A549 (cell line): ENCODE measurements around the gene RFLNA. TPM values are rescaled to one million over a fixed set of nuclear protein-coding genes. Genes with fewer than 3 reads are reported as not detected.
A peak's percentile ranks its signal among the peaks of the same experiment; 100 is the strongest.

Source experiments
- ATAC-seq, 2 experiments: fragments of 200-7000 bp in 1 of 2; fragments of >200 bp in 1 of 2; cut with Nextera tagmentation in 1 of 2; cut with Tn5 transposase in 1 of 2; 3 replicates each; pipeline versions ENCODE4 v1.8.0 to v1.9.1; 2018 to 2020; ENCODE audit warnings: mild to moderate bottlenecking in 1 of 2, moderate library complexity in 1 of 2
- CTCF ChIA-PET: fragments of 300-600 bp; sonication (Branson Sonifier 250); formaldehyde crosslinking; extraction: SDS; loops from one replicate; lab custom pipeline; 2021; ENCODE audit warnings: antibody characterized with exemption, inconsistent platforms; lab: Yijun Ruan, JAX
- POLR2A ChIA-PET: fragments of 350-600 bp; formaldehyde crosslinking; extraction: SDS; loops from one replicate; lab custom pipeline; 2021; ENCODE audit warnings: antibody characterized with exemption, inconsistent platforms; lab: Yijun Ruan, JAX
- DNase-seq, 2 experiments: peaks; one replicate each; pipeline versions ENCODE4 v3.0.0 to v3.0.0-alpha.2; 2011 to 2016; ENCODE audit warnings: low read depth in 1 of 2, low spot score in 1 of 2
- FAIRE-seq: peaks from 2 replicates; lab custom pipeline; 2011; peaks lifted over from hg19 to GRCh38; lab: Jason Lieb, UNC
- H3K27ac ChIP-seq, 2 experiments: fragments of >200 bp; sonication (Bioruptor Twin); formaldehyde crosslinking; 3 replicates each; pipeline ENCODE4 v1.5.1; 2016 to 2017
- H3K4me1 ChIP-seq: fragments of >200 bp; sonication (Bioruptor Twin); formaldehyde crosslinking; 3 replicates; pipeline ENCODE4 v1.6.1; 2016
- H3K4me2 ChIP-seq: fragments of >200 bp; sonication (Bioruptor Twin); formaldehyde crosslinking; 3 replicates; pipeline ENCODE4 v1.6.1; 2016
- H3K4me3 ChIP-seq: fragments of >200 bp; sonication (Bioruptor Twin); formaldehyde crosslinking; 3 replicates; pipeline ENCODE4 v1.5.1; 2016
- H3K9me3 ChIP-seq: fragments of >200 bp; sonication (Bioruptor Twin); formaldehyde crosslinking; 3 replicates; pipeline ENCODE4 v1.6.1; 2016
- ATOH8 ChIP-seq: fragments of 250-450 bp; sonication (Bioruptor Pico); IDR thresholded peaks from 2 replicates; pipeline ENCODE4 v1.5.0; 2020; ENCODE audit warnings: low read depth, mild to moderate bottlenecking, moderate library complexity
- CTCF ChIP-seq: fragments of >200 bp; sonication (Bioruptor Twin); formaldehyde crosslinking; IDR thresholded peaks from 3 replicates; pipeline ENCODE4 v1.5.1; 2016
- ESRRA ChIP-seq: fragments of 150-350 bp; IDR thresholded peaks from 2 replicates; pipeline ENCODE4 v1.6.1; 2014; ENCODE audit warnings: mild to moderate bottlenecking, low read length, borderline replicate concordance
- GATA3 ChIP-seq: IDR thresholded peaks from 2 replicates; pipeline ENCODE4 v1.6.1; 2012; ENCODE audit warnings: borderline replicate concordance
- JUN ChIP-seq, 2 experiments: fragments of >200 bp; sonication (Bioruptor Twin); formaldehyde crosslinking; IDR thresholded peaks; 2 replicates in 1 of 2; 3 replicates in 1 of 2; pipeline ENCODE4 v1.6.1; 2016 to 2017
- MAFK ChIP-seq: fragments of 450-650 bp; IDR thresholded peaks from 2 replicates; pipeline ENCODE4 v1.6.1; 2014; ENCODE audit not compliant: partially characterized antibody
- PHF8 ChIP-seq: fragments of 200-600 bp; sonication (generic); IDR thresholded peaks from 2 replicates; pipeline ENCODE4 v1.6.1; 2016; ENCODE audit warnings: low read depth, mild to moderate bottlenecking, antibody characterized with exemption, moderate library complexity, borderline replicate concordance
- POLR2AphosphoS2 ChIP-seq: conservative IDR thresholded peaks from 2 replicates; pipeline ENCODE4 v1.6.1; 2012; ENCODE audit warnings: low read length, improper control_type of control experiment, inconsistent platforms
- RFX5 ChIP-seq: fragments of 450-650 bp; IDR thresholded peaks from 2 replicates; pipeline ENCODE4 v1.7.1; 2014; ENCODE audit warnings: antibody characterized with exemption, mild to moderate bottlenecking, moderate library complexity
- SREBF2 ChIP-seq: fragments of 450-650 bp; IDR thresholded peaks from 2 replicates; pipeline ENCODE4 v1.6.1; 2014; ENCODE audit warnings: mild to moderate bottlenecking, moderate library complexity
- TFCP2L1 ChIP-seq: fragments of 250-450 bp; sonication (Bioruptor Pico); IDR thresholded peaks from 2 replicates; pipeline ENCODE4 v1.5.0; 2021; ENCODE audit warnings: mild to moderate bottlenecking
- ZC3H11A ChIP-seq: fragments of 450-650 bp; IDR thresholded peaks from 2 replicates; pipeline ENCODE4 v1.6.1; 2014; ENCODE audit warnings: antibody characterized with exemption, mild to moderate bottlenecking
- WGBS: methylation state at CpG from one replicate; pipeline ENCODE4 v1.1.6; 2017; ENCODE audit errors: missing lambda C conversion rate; 5-methylcytosine and 5-hydroxymethylcytosine counted together
- polyA plus RNA-seq, 4 experiments: library from polyadenylated mRNA; depleted of rRNA in 3 of 4; stranded (reverse); fragments of >200 nt; fragmentation: RNase III in 1 of 4; extraction: RNeasy Plus Mini Kit Qiagen cat#74134 plus additional on column Dnase treatment in 1 of 4; gene quantifications; 2 replicates in 3 of 4; 3 replicates in 1 of 4; pipeline ENCODE4 v1.2.3, GENCODE V29; 2011 to 2017
- TF ChIP-seq, protein P1 (sequence below): IDR thresholded peaks from 2 replicates; pipeline ENCODE4 v1.6.1; 2012
- TF ChIP-seq, protein P2 (sequence below): fragments of 450-650 bp; IDR thresholded peaks from 2 replicates; pipeline ENCODE4 v1.6.1; 2014; ENCODE audit warnings: antibody characterized with exemption

The RFLNA gene
- polyA plus RNA-seq, 2 of the 4 experiments (the other 2 are of a cell fraction), result not detected

DNA sequence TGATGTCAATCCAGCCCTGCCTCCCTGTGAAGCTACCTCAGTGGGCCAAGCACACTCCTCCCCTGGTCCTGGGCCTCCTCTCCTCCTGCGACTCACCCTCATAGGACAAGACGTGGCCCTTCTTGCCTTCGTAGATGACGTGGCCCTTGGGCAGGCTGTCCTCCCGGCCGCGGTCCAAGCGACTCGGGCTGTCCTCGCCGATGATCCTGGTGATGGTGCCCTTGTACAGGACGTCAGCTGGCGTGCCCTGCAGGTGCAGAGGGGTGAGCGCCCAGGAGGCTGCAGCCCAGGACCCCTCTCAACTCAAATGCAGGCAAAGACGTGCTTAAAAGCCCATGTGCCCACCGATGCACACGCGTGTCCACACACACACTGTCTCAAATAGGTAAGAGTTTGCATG lies 55.6 kb downstream of the RFLNA start:
- FAIRE-seq (no peak), DNase-seq (no peak), ATAC-seq (no peak)
- no peak overlapping the region for H3K27ac ChIP-seq
- no peak overlapping the region for H3K4me3 ChIP-seq
- ChIA-PET POLR2A (no interaction called here), CTCF (interaction anchor here (0.7 to 2.7 kb wide), 8 partner anchors 10 to 421 kb away, joined by 3 to 11 read pairs (median 6); no protein-coding TSS in a partner anchor)
- no peak for TF ChIP-seq SREBF2
- TF ChIP-seq POLR2AphosphoS2, result 0 out of 2 replicates have a peak, but pooled peaks have one; percentile 61
- 0 out of 5 replicates have a peak, but pooled peaks of 1 of the 2 experiments have one; percentile 1 for TF ChIP-seq JUN (IDR thresholded peaks at IDR 0.05)
- 96% methylated on average over 18 of the region's 18 CpGs for WGBS
- no peaks in the 10 kb centered on the region for H3K9me3 ChIP-seq
- no peak overlapping the region for H3K4me2 ChIP-seq
- peaks cover 12% of the 10 kb centered on the region for H3K4me1 ChIP-seq

GRCh38 chr12:124351422-124351821 lies 56.5 kb downstream of the RFLNA start:
- ATAC-seq (no peak), FAIRE-seq (no peak)
- WGBS, result 88% methylated on average over 7 of the region's 7 CpGs
- H3K27ac ChIP-seq, result no peak overlapping the region
- TF ChIP-seq GATA3, result no peak
- TF ChIP-seq ATOH8, result no peak
- TF ChIP-seq JUN (IDR thresholded peaks at IDR 0.05), result peak in 1 of 2 experiments; percentile 8; a peak in 1 of 5 replicates
- TF ChIP-seq, all 56 proteins: peak for 1
- POLR2A ChIA-PET, result no interaction called here
- DNase-seq, result no peak
- Histone ChIP-seq H3K9me3 (no peaks in the 10 kb centered on the region), H3K4me3 (no peak overlapping the region), H3K4me2 (no peak overlapping the region), H3K4me1 (peaks cover 12% of the 10 kb centered on the region)
- CTCF ChIA-PET, result interaction anchor here (0.9 to 3.2 kb wide), 10 partner anchors 10 to 415 kb away, joined by 3 to 18 read pairs (median 6); no protein-coding TSS in a partner anchor

DNA sequence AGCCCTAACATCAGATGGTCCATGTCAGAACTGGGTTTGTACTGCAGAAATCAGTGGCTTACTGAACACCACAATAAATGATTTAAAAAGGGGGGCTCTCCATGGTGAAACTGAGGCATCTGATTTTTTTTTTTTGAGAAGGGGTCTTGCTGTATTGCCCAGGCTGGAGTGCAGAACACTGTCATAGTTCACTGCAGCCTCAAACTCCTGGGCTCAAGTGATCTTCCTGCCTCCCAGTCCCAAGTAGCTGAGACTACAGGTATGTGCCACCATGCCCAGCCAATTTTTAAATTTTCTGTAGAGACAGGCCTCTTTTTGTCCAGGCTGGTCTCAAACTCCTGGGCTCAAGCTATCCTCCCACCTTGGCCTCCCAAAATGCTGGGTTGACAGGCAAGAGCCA lies 57.4 kb downstream of the RFLNA start:
- DNase-seq (no peak), ATAC-seq (no peak), FAIRE-seq (no peak)
- Histone ChIP-seq H3K27ac (peak overlapping the region in 1 of 2 experiments; percentile 50; a peak in 4 of 6 replicates), H3K4me1 (peaks cover 12% of the 10 kb centered on the region), H3K4me3 (no peak overlapping the region), H3K4me2 (no peak overlapping the region), H3K9me3 (no peaks in the 10 kb centered on the region)
- CTCF ChIA-PET, result interaction anchor here (0.7 to 3.2 kb wide), 11 partner anchors 9 to 429 kb away, joined by 3 to 18 read pairs (median 5); no protein-coding TSS in a partner anchor
- TF ChIP-seq TFCP2L1, result no peak
- POLR2A ChIA-PET, result no interaction called here

GRCh38 chr12:124352839-124353238 lies 57.9 kb downstream of the RFLNA start:
- FAIRE-seq, result no peak
- CTCF ChIA-PET, result interaction anchor here (0.7 to 3.2 kb wide), 9 partner anchors 9 to 429 kb away, joined by 3 to 18 read pairs (median 6); no protein-coding TSS in a partner anchor

More at GRCh38 chr12:124352839-124353238, 57.9 kb downstream of the RFLNA start:
- DNase-seq (peak in 1 of 2 experiments; percentile 62), ATAC-seq (peak in 1 of 2 experiments; percentile 6; a peak in 2 of 6 replicates)
- Histone ChIP-seq H3K9me3 (no peaks in the 10 kb centered on the region), H3K4me2 (no peak overlapping the region), H3K4me3 (no peak overlapping the region), H3K27ac (peak overlapping the region; percentile 27 to 50; a peak in 4 of 6 replicates), H3K4me1 (peaks cover 12% of the 10 kb centered on the region)
- TF ChIP-seq CTCF (no peak), ESRRA (no peak), JUN (IDR thresholded peaks at IDR 0.05) (peak in 1 of 2 experiments; percentile 17; a peak in 1 of 5 replicates), MAFK (no peak), ZC3H11A (no peak), PHF8 (no peak), RFX5 (no peak)
- TF ChIP-seq, protein P1, sequence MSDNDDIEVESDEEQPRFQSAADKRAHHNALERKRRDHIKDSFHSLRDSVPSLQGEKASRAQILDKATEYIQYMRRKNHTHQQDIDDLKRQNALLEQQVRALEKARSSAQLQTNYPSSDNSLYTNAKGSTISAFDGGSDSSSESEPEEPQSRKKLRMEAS, result peak; percentile 62; the same call in 1 of the 2 replicates
- TF ChIP-seq, protein P2, sequence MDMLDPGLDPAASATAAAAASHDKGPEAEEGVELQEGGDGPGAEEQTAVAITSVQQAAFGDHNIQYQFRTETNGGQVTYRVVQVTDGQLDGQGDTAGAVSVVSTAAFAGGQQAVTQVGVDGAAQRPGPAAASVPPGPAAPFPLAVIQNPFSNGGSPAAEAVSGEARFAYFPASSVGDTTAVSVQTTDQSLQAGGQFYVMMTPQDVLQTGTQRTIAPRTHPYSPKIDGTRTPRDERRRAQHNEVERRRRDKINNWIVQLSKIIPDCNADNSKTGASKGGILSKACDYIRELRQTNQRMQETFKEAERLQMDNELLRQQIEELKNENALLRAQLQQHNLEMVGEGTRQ, result 0 out of 2 replicates have a peak, but pooled peaks have one; percentile 18
- POLR2A ChIA-PET, result no interaction called here
- 45% methylated on average over 9 of the region's 9 CpGs for WGBS
